Measurements from ENCODE around the gene WDR47.

- TF ChIP-seq, protein P1, sequence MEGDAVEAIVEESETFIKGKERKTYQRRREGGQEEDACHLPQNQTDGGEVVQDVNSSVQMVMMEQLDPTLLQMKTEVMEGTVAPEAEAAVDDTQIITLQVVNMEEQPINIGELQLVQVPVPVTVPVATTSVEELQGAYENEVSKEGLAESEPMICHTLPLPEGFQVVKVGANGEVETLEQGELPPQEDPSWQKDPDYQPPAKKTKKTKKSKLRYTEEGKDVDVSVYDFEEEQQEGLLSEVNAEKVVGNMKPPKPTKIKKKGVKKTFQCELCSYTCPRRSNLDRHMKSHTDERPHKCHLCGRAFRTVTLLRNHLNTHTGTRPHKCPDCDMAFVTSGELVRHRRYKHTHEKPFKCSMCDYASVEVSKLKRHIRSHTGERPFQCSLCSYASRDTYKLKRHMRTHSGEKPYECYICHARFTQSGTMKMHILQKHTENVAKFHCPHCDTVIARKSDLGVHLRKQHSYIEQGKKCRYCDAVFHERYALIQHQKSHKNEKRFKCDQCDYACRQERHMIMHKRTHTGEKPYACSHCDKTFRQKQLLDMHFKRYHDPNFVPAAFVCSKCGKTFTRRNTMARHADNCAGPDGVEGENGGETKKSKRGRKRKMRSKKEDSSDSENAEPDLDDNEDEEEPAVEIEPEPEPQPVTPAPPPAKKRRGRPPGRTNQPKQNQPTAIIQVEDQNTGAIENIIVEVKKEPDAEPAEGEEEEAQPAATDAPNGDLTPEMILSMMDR (IDR thresholded peaks at IDR 0.05): no peak
- no peak for TF ChIP-seq POLR2A (IDR thresholded peaks at IDR 0.05)
These were observed 37.3 kb upstream of the WDR47 start for GRCh38 chr1:109079240-109079622.
